Gastroesophageal sphincter (tissue), 3 donors: ENCODE data around the gene SMAP2.

Experiments
- CTCF ChIP-seq, 4 experiments: fragments of 200-600 bp in 2 of 4; fragments of 450-650 bp in 2 of 4; sonication (generic) in 1 of 4; IDR thresholded peaks; one replicate each; pipeline ENCODE4 v1.5.1; 2017 to 2019; ENCODE audit warnings: antibody characterized with exemption in 4 of 4, mild to moderate bottlenecking in 2 of 4, moderate library complexity in 2 of 4
- EP300 ChIP-seq: sonication (generic); formaldehyde crosslinking; IDR thresholded peaks from one replicate; pipeline ENCODE4 v1.6.1; 2017; ENCODE audit warnings: antibody characterized with exemption, mild to moderate bottlenecking
- POLR2A ChIP-seq, 2 donors: fragments of 450-650 bp; IDR thresholded peaks; one replicate each; pipeline ENCODE4 v1.6.1; 2017; ENCODE audit warnings: antibody characterized with exemption in 2 of 2, mild to moderate bottlenecking in 2 of 2, moderate library complexity in 1 of 2
- POLR2AphosphoS5 ChIP-seq: sonication (generic); formaldehyde crosslinking; IDR thresholded peaks from one replicate; pipeline ENCODE4 v1.6.1; 2017; ENCODE audit warnings: antibody characterized with exemption

GRCh38 chr1:40362199-40362598 lies 11.3 kb upstream of the SMAP2 start:
- TF ChIP-seq POLR2AphosphoS5 (no peak), POLR2A (IDR thresholded peaks at IDR 0.05) (no peak), EP300 (no peak), CTCF (IDR thresholded peaks at IDR 0.05) (no peak)
